ENCODE data around the gene KCNAB2. TPM values are rescaled to one million over a fixed set of nuclear protein-coding genes. Genes with fewer than 3 reads are reported as not detected.

The KCNAB2 gene
- total RNA-seq, 1 donor from 2014 or later = 2.7 TPM

- H3K27me3 ChIP-seq (ENCODE audit: control insufficient read depth, insufficient read depth, low read length) = peaks cover 17% of the 10 kb centered on the region
- H3K36me3 ChIP-seq (ENCODE audit: control insufficient read depth, insufficient read depth, low read length) = no peaks in the 10 kb centered on the region
- H3K4me3 ChIP-seq (ENCODE audit: low read depth, low read length) = no peak overlapping the region
- no peak for DNase-seq (ENCODE audit: low read depth)
- no peak for TF ChIP-seq CTCF (IDR thresholded peaks at IDR 0.05; ENCODE audit: insufficient read depth, low read length, poor library complexity, severe bottlenecking)
Measured at GRCh38 chr1:6103111-6103853, 57.6 kb downstream of the KCNAB2 start.

- Histone ChIP-seq H3K36me3 (ENCODE audit: control insufficient read depth, insufficient read depth, low read length) (no peaks in the 10 kb centered on the region), H3K4me3 (ENCODE audit: low read depth, low read length) (no peak overlapping the region), H3K27me3 (ENCODE audit: control insufficient read depth, insufficient read depth, low read length) (peaks cover 17% of the 10 kb centered on the region)
- no peak for TF ChIP-seq CTCF (IDR thresholded peaks at IDR 0.05; ENCODE audit: insufficient read depth, low read length, poor library complexity, severe bottlenecking)
- no peak for DNase-seq (ENCODE audit: low read depth)
Measured at GRCh38 chr1:6103854-6104530, 58.3 kb downstream of the KCNAB2 start.

DNA sequence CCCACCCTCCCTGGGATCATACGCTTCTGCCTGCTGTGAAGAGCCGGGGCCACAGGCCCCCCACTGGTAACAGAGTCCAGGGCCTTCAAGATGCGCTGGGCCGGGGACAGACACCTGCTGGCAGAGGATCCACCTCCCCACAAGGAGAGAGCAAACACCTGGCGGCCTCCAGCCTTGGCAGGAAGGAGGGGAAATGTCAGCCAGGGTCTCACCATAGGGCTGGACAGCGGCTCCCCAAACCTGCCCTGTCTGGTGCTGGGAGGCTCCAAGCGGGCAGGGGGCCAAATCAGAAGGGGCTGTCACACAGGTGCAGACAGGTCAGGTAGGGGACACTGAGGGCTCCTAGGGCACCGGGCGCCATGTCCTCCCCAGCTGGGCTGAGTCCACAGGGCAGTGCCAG lies 58.9 kb downstream of the KCNAB2 start:
- Histone ChIP-seq H3K36me3 (ENCODE audit: control insufficient read depth, insufficient read depth, low read length) (no peaks in the 10 kb centered on the region), H3K4me3 (ENCODE audit: low read depth, low read length) (no peak overlapping the region), H3K27me3 (ENCODE audit: control insufficient read depth, insufficient read depth, low read length) (peaks cover 18% of the 10 kb centered on the region)
- TF ChIP-seq CTCF (IDR thresholded peaks at IDR 0.05; ENCODE audit: insufficient read depth, low read length, poor library complexity, severe bottlenecking) = no peak
- no peak for DNase-seq (ENCODE audit: low read depth)

DNA sequence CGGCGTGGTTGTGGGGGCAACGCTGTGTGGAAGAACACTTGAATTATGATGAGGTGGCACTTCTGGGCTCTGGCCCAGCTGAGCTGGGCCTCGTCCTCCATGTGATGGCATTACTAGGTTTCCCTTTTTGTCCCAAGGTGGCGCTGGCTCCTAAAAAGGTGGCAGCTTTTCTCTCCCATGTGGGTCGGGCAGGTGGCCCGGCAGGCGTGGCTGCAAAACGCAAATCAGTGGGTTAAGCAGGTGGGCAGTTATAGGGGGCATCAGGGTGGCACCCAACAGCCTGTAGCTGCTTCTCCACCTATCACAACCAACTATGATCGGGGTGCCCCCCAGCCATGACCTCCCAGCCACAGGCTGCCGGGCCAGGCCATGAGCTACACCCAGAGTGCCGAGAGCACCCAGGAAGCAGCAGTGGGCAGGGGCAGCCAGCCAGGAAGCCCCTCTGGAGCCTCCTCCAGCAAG lies 59.6 kb downstream of the KCNAB2 start:
- DNase-seq (ENCODE audit: low read depth) = no peak
- Histone ChIP-seq H3K27me3 (ENCODE audit: control insufficient read depth, insufficient read depth, low read length) (peaks cover 21% of the 10 kb centered on the region), H3K36me3 (ENCODE audit: control insufficient read depth, insufficient read depth, low read length) (no peaks in the 10 kb centered on the region), H3K4me3 (ENCODE audit: low read depth, low read length) (no peak overlapping the region)
- no peak for TF ChIP-seq CTCF (IDR thresholded peaks at IDR 0.05; ENCODE audit: insufficient read depth, low read length, poor library complexity, severe bottlenecking)

GRCh38 chr1:6105763-6106162 lies 60.1 kb downstream of the KCNAB2 start:
- H3K27me3 ChIP-seq (ENCODE audit: control insufficient read depth, insufficient read depth, low read length) = peaks cover 21% of the 10 kb centered on the region
- TF ChIP-seq CTCF (IDR thresholded peaks at IDR 0.05; ENCODE audit: insufficient read depth, low read length, poor library complexity, severe bottlenecking) = no peak

More at GRCh38 chr1:6105763-6106162, 60.1 kb downstream of the KCNAB2 start:
- Histone ChIP-seq H3K4me3 (ENCODE audit: low read depth, low read length) (no peak overlapping the region), H3K36me3 (ENCODE audit: control insufficient read depth, insufficient read depth, low read length) (no peaks in the 10 kb centered on the region)
- no peak for DNase-seq (ENCODE audit: low read depth)
